ENCODE data around the gene VAT1L.

The VAT1L gene

GRCh38 chr16:77767211-77767610 is 21.2 kb upstream of the VAT1L start:
- H3K9me3 Mint-ChIP-seq = no peaks in the 10 kb centered on the region
- H3K27me3 Mint-ChIP-seq = no peaks in the 10 kb centered on the region
- H3K4me3 Mint-ChIP-seq = no peak overlapping the region
- no peaks in the 10 kb centered on the region for H3K4me1 Mint-ChIP-seq
- no peak for ATAC-seq
- H3K27ac Mint-ChIP-seq = no peak overlapping the region
- H3K36me3 Mint-ChIP-seq = no peaks in the 10 kb centered on the region

- no peaks in the 10 kb centered on the region for H3K27me3 Mint-ChIP-seq
- no peaks in the 10 kb centered on the region for H3K36me3 Mint-ChIP-seq
- ATAC-seq = no peak
- no peak overlapping the region for H3K4me3 Mint-ChIP-seq
- H3K27ac Mint-ChIP-seq = no peak overlapping the region
- no peaks in the 10 kb centered on the region for H3K4me1 Mint-ChIP-seq
- H3K9me3 Mint-ChIP-seq = no peaks in the 10 kb centered on the region
Observed at GRCh38 chr16:77767826-77768225, 20.5 kb upstream of the VAT1L start.

GRCh38 chr16:77775911-77776909 is 12.2 kb upstream of the VAT1L start:
- Mint-ChIP-seq H3K27me3 (peaks cover 26% of the 10 kb centered on the region), H3K9me3 (no peaks in the 10 kb centered on the region), H3K4me1 (no peaks in the 10 kb centered on the region), H3K4me3 (no peak overlapping the region), H3K36me3 (no peaks in the 10 kb centered on the region), H3K27ac (no peak overlapping the region)
- no peak for ATAC-seq

GRCh38 chr16:77777745-77778144 is 10.6 kb upstream of the VAT1L start:
- H3K9me3 Mint-ChIP-seq = no peaks in the 10 kb centered on the region
- no peak overlapping the region for H3K4me3 Mint-ChIP-seq
- H3K36me3 Mint-ChIP-seq = no peaks in the 10 kb centered on the region
- H3K27ac Mint-ChIP-seq = no peak overlapping the region
- no peaks in the 10 kb centered on the region for H3K4me1 Mint-ChIP-seq
- no peak for ATAC-seq
- peaks cover 26% of the 10 kb centered on the region for H3K27me3 Mint-ChIP-seq

- Mint-ChIP-seq H3K27ac (no peak overlapping the region), H3K4me3 (no peak overlapping the region), H3K36me3 (no peaks in the 10 kb centered on the region), H3K27me3 (peaks cover 17% of the 10 kb centered on the region), H3K4me1 (no peaks in the 10 kb centered on the region), H3K9me3 (no peaks in the 10 kb centered on the region)
- ATAC-seq = no peak
Observed at GRCh38 chr16:77780378-77780837, 8.0 kb upstream of the VAT1L start.

GRCh38 chr16:77781091-77781490 is 7.3 kb upstream of the VAT1L start:
- Mint-ChIP-seq H3K27ac (no peak overlapping the region), H3K36me3 (no peaks in the 10 kb centered on the region), H3K4me3 (no peak overlapping the region), H3K9me3 (no peaks in the 10 kb centered on the region), H3K4me1 (no peaks in the 10 kb centered on the region), H3K27me3 (peaks cover 16% of the 10 kb centered on the region)
- no peak for ATAC-seq

GRCh38 chr16:77782694-77783093 is 5.7 kb upstream of the VAT1L start:
- Mint-ChIP-seq H3K4me1 (peaks cover under 1% of the 10 kb centered on the region), H3K36me3 (no peaks in the 10 kb centered on the region), H3K9me3 (no peaks in the 10 kb centered on the region), H3K27ac (no peak overlapping the region), H3K4me3 (no peak overlapping the region), H3K27me3 (peaks cover 28% of the 10 kb centered on the region)
- ATAC-seq = no peak

- H3K36me3 Mint-ChIP-seq = no peaks in the 10 kb centered on the region
- no peak for ATAC-seq
- no peak overlapping the region for H3K4me3 Mint-ChIP-seq
- peaks cover 11% of the 10 kb centered on the region for H3K4me1 Mint-ChIP-seq
- H3K27ac Mint-ChIP-seq = no peak overlapping the region
- H3K9me3 Mint-ChIP-seq = no peaks in the 10 kb centered on the region
- H3K27me3 Mint-ChIP-seq = peaks cover 42% of the 10 kb centered on the region
Observed at GRCh38 chr16:77784441-77785372, 3.7 kb upstream of the VAT1L start.

- Mint-ChIP-seq H3K4me1 (peaks cover 11% of the 10 kb centered on the region), H3K9me3 (no peaks in the 10 kb centered on the region), H3K4me3 (no peak overlapping the region), H3K27ac (no peak overlapping the region), H3K36me3 (no peaks in the 10 kb centered on the region), H3K27me3 (peaks cover 44% of the 10 kb centered on the region)
- no peak for ATAC-seq
Observed at GRCh38 chr16:77785373-77785764, 3.0 kb upstream of the VAT1L start.

- ATAC-seq = no peak
- H3K9me3 Mint-ChIP-seq = no peaks in the 10 kb centered on the region
- H3K4me3 Mint-ChIP-seq = no peak overlapping the region
- peaks cover 11% of the 10 kb centered on the region for H3K4me1 Mint-ChIP-seq
- no peak overlapping the region for H3K27ac Mint-ChIP-seq
- H3K27me3 Mint-ChIP-seq = peaks cover 50% of the 10 kb centered on the region
- H3K36me3 Mint-ChIP-seq = no peaks in the 10 kb centered on the region
Observed at GRCh38 chr16:77786186-77786847, 2.0 kb upstream of the VAT1L start.

- H3K9me3 Mint-ChIP-seq = no peaks in the 10 kb centered on the region
- H3K27me3 Mint-ChIP-seq = peaks cover 50% of the 10 kb centered on the region
- no peak overlapping the region for H3K4me3 Mint-ChIP-seq
- ATAC-seq = no peak
- H3K36me3 Mint-ChIP-seq = no peaks in the 10 kb centered on the region
- H3K27ac Mint-ChIP-seq = no peak overlapping the region
- H3K4me1 Mint-ChIP-seq = peaks cover 11% of the 10 kb centered on the region
Observed at GRCh38 chr16:77787452-77787851, 912 bp upstream of the VAT1L start.

- peaks cover 50% of the 10 kb centered on the region for H3K27me3 Mint-ChIP-seq
- ATAC-seq = no peak
Observed at GRCh38 chr16:77789085-77790008, 983 bp downstream of the VAT1L start.

GRCh38 chr16:77790009-77790372 is 1.6 kb downstream of the VAT1L start:
- Mint-ChIP-seq H3K27me3 (peaks cover 50% of the 10 kb centered on the region), H3K4me3 (no peak overlapping the region), H3K9me3 (no peaks in the 10 kb centered on the region), H3K4me1 (peaks cover 11% of the 10 kb centered on the region), H3K27ac (no peak overlapping the region), H3K36me3 (no peaks in the 10 kb centered on the region)
- ATAC-seq = no peak

More at GRCh38 chr16:77789085-77790008, 983 bp downstream of the VAT1L start:
- Mint-ChIP-seq H3K36me3 (no peaks in the 10 kb centered on the region), H3K9me3 (no peaks in the 10 kb centered on the region), H3K4me1 (peaks cover 11% of the 10 kb centered on the region), H3K4me3 (no peak overlapping the region), H3K27ac (no peak overlapping the region)

- Mint-ChIP-seq H3K36me3 (no peaks in the 10 kb centered on the region), H3K27me3 (peaks cover 48% of the 10 kb centered on the region), H3K4me1 (peaks cover 11% of the 10 kb centered on the region), H3K4me3 (no peak overlapping the region), H3K27ac (no peak overlapping the region), H3K9me3 (no peaks in the 10 kb centered on the region)
- ATAC-seq = no peak
Observed at GRCh38 chr16:77790912-77791311, 2.5 kb downstream of the VAT1L start.

Data from stimulated activated memory B cell treated with anti-CD40 and anti-IgM and Interleukin-4, amounts not matched to agents 10 μg/mL and 1 μg/mL and 100 μg/mL, for 72 hours (primary cell).